Endothelial cell of umbilical vein (primary cell): ENCODE data around the gene TTC36. TPM values are rescaled to one million over a fixed set of nuclear protein-coding genes. Genes with fewer than 3 reads are reported as not detected.

Experiments used
- BruUV-seq: library from RNA; stranded (reverse); fragments of 400-500 nt; replicated peaks from 2 replicates; lab custom pipeline; 2021; lab: Mats Ljungman, UMichigan
- CTCF ChIA-PET: fragments of 300-600, 350-600 bp; sonication (Branson Sonifier 250); formaldehyde crosslinking; loops from one replicate; lab custom pipeline; 2021; ENCODE audit warnings: antibody characterized with exemption, inconsistent platforms; lab: Charles Lee
- POLR2A ChIA-PET: fragments of 300-600, 350-600 bp; sonication (Branson Sonifier 250); formaldehyde crosslinking; loops from one replicate; lab custom pipeline; 2021; ENCODE audit warnings: antibody characterized with exemption, inconsistent platforms; lab: Charles Lee
- DNase-seq: peaks from one replicate; pipeline ENCODE4 v3.0.0-alpha.2; 2011; ENCODE audit warnings: low read depth, low spot score
- FAIRE-seq: peaks from 2 replicates; lab custom pipeline; 2011; peaks lifted over from hg19 to GRCh38; lab: Jason Lieb, UNC
- H2AFZ ChIP-seq: 2 replicates; pipeline ENCODE4 v1.6.0; 2012; ENCODE audit warnings: low read depth, low read length, control low read depth, inconsistent platforms
- H3K27ac ChIP-seq: 2 replicates; pipeline ENCODE4 v1.5.1; 2011; ENCODE audit warnings: low read depth, mild to moderate bottlenecking, control low read depth, low read length, moderate library complexity; ENCODE audit not compliant: insufficient read depth
- H3K27me3 ChIP-seq, 2 experiments: 2 replicates each; pipeline versions ENCODE4 v1.6.0 to v1.6.1; 2011; ENCODE audit warnings: low read length in 2 of 2, mixed read lengths in 1 of 2; ENCODE audit not compliant: control insufficient read depth in 2 of 2, insufficient read depth in 2 of 2
- H3K36me3 ChIP-seq, 2 experiments: 2 replicates in 1 of 2; 3 replicates in 1 of 2; pipeline ENCODE4 v1.5.1; 2011; ENCODE audit warnings: low read length in 2 of 2, mild to moderate bottlenecking in 1 of 2, moderate library complexity in 1 of 2; ENCODE audit not compliant: control insufficient read depth in 2 of 2, insufficient read depth in 2 of 2; ENCODE audit errors: extremely low read depth in 1 of 2
- H3K4me1 ChIP-seq: 3 replicates; pipeline ENCODE4 v1.5.1; 2011; ENCODE audit warnings: mild to moderate bottlenecking, low read length; ENCODE audit not compliant: control insufficient read depth, insufficient read depth; ENCODE audit errors: extremely low read depth
- H3K4me2 ChIP-seq: 2 replicates; pipeline ENCODE4 v1.6.1; 2011; ENCODE audit warnings: low read length, control low read depth, mixed read lengths; ENCODE audit not compliant: insufficient read depth
- H3K4me3 ChIP-seq, 3 experiments: fragments of 200-600 bp in 1 of 3; sonication (generic), shearing (Covaris generic) in 1 of 3; replicated peaks in 1 of 3; 2 replicates each; pipeline ENCODE4 v1.5.1; 2011 to 2016; ENCODE audit warnings: control low read depth in 3 of 3, low read length in 3 of 3, mild to moderate bottlenecking in 2 of 3, inconsistent platforms in 1 of 3, low read depth in 1 of 3, moderate library complexity in 1 of 3; ENCODE audit not compliant: insufficient read depth in 1 of 3
- H3K79me2 ChIP-seq: 2 replicates; pipeline ENCODE4 v1.6.0; 2012; ENCODE audit warnings: low read length, inconsistent platforms; ENCODE audit not compliant: control insufficient read depth, insufficient read depth
- H3K9ac ChIP-seq: replicated peaks from 2 replicates; pipeline ENCODE3; 2011; ENCODE audit warnings: low read length, control low read depth; ENCODE audit not compliant: insufficient read depth; ENCODE audit errors: extremely low read depth
- H3K9me1 ChIP-seq: replicated peaks from 3 replicates; pipeline ENCODE4 v1.6.0; 2011; ENCODE audit warnings: mild to moderate bottlenecking, low read length; ENCODE audit not compliant: control insufficient read depth, insufficient read depth; ENCODE audit errors: extremely low read depth
- H3K9me3 ChIP-seq: replicated peaks from 2 replicates; pipeline ENCODE4 v1.5.1; 2012; ENCODE audit warnings: low read length, inconsistent platforms; ENCODE audit not compliant: control insufficient read depth, insufficient read depth
- H4K20me1 ChIP-seq: replicated peaks from 2 replicates; pipeline ENCODE3; 2011; ENCODE audit warnings: mild to moderate bottlenecking, low read length; ENCODE audit not compliant: control insufficient read depth, insufficient read depth; ENCODE audit errors: extremely low read depth
- EZH2 ChIP-seq: IDR thresholded peaks from 2 replicates; pipeline ENCODE4 v1.6.1; 2012; ENCODE audit warnings: borderline replicate concordance, low read depth, mild to moderate bottlenecking, moderate library complexity, low read length, inconsistent platforms; ENCODE audit not compliant: severe bottlenecking
- FOS ChIP-seq: IDR thresholded peaks from 2 replicates; pipeline ENCODE4 v1.6.1; 2011; ENCODE audit warnings: mild to moderate bottlenecking, low read length, moderate library complexity, borderline replicate concordance; ENCODE audit not compliant: insufficient read depth
- GATA2 ChIP-seq: IDR thresholded peaks from 2 replicates; pipeline ENCODE4 v1.7.0; 2011; ENCODE audit warnings: low read depth, mild to moderate bottlenecking, moderate library complexity, mixed read lengths, low read length; ENCODE audit not compliant: insufficient read length, insufficient read depth
- JUN ChIP-seq: IDR thresholded peaks from 2 replicates; pipeline ENCODE4 v1.6.1; 2011; ENCODE audit warnings: borderline replicate concordance, low read depth; ENCODE audit not compliant: insufficient read length, insufficient read depth
- MYC ChIP-seq: IDR thresholded peaks from one replicate; pipeline ENCODE4 v1.6.1; 2011; ENCODE audit warnings: mild to moderate bottlenecking, low read depth, low read length
- POLR2A ChIP-seq: IDR thresholded peaks from 2 replicates; pipeline ENCODE4 v1.6.1; 2012; ENCODE audit warnings: low read depth, mild to moderate bottlenecking, control low read depth, low read length
- POLR2AphosphoS5 ChIP-seq: IDR thresholded peaks from 2 replicates; pipeline ENCODE4 v1.6.1; 2012; ENCODE audit warnings: low read depth, mild to moderate bottlenecking, control low read depth, low read length, moderate library complexity; ENCODE audit not compliant: insufficient read depth
- dilution Hi-C: fragments of 300-500 bp; cut with MboI; formaldehyde crosslinking; loops from one replicate; pipeline ENCODE4 v1.15.0; 2019; ENCODE audit warnings: low sequenced_read_pairs; ENCODE audit not compliant: extremely low pct_ligation_motif_present
- intact Hi-C: fragments of 100-400 bp; cut with micrococcal nuclease; formaldehyde crosslinking; loops from one replicate; pipeline ENCODE4 v1.10.0; 2022
- polyA plus RNA-seq, 4 experiments: library from polyadenylated mRNA; depleted of rRNA in 3 of 4; stranded (reverse) in 3 of 4; unstranded in 1 of 4; fragments of >200 nt; gene quantifications; 2 replicates each; pipeline versions ENCODE4 v1.2.1 to v1.2.3, GENCODE V29; 2011 to 2012; ENCODE audit warnings: missing spikeins in 1 of 4
- total RNA-seq: library from RNA; stranded (reverse); gene quantifications from 2 replicates; pipeline ENCODE4 v1.2.3, GENCODE V29; 2021
- TF ChIP-seq, protein P1 (sequence below), 2 donors: IDR thresholded peaks; 1 replicate in 1 of 2; 2 replicates in 1 of 2; pipeline ENCODE4 v1.5.1; 2011; ENCODE audit warnings: low read length in 2 of 2, mild to moderate bottlenecking in 2 of 2, moderate library complexity in 2 of 2, control low read depth in 1 of 2, inconsistent platforms in 1 of 2, low read depth in 1 of 2; ENCODE audit not compliant: insufficient read depth in 1 of 2; ENCODE audit errors: extremely low read depth in 1 of 2
- TF ChIP-seq, protein P2 (sequence below): IDR thresholded peaks from 2 replicates; pipeline ENCODE4 v1.6.1; 2011; ENCODE audit not compliant: insufficient read depth, insufficient read length

The TTC36 gene
- total and polyA plus RNA-seq, 2 donors (not counting 3 experiments of a cell fraction or from before 2014, with no cell fraction given), result 0.60 TPM; not detected in 1

DNA sequence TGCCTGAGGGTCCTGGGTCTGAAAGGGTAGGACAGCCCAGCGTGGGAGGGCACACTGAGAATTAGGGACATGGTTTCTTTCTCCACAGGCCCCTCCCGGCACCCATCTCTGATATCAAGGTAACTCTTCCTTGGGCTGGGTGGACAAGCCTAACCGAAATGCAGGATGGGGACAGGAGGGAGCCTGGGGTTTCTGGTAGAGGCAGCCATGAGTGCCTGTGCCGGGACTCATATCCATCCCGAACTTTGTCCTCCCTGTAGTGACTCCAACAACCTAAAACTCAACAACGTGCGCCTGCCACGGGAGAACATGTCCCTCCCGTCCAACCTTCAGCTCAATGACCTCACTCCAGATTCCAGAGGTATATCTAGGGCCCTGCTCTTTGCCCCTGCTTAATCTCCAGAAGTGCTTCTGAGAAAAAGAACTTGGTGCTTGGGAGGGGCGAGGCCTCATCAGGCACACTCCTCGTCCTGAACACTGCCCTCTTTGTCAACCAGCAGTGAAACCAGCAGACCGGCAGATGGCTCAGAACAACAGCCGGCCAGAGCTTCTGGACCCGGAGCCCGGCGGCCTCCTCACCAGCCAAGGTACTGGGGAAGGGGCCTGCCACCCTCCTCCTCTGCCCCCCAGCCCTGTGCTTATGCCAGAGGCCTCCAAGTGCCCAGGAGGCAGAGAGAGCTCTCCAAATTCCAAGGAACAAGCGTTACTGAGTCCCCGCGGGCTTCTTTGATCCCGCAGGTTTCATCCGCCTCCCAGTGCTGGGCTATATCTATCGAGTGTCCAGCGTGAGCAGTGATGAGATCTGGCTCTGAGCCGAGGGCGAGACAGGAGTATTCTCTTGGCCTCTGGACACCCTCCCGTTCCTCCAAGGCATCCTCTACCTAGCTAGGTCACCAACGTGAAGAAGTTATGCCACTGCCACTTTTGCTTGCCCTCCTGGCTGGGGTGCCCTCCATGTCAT lies 6.8 kb downstream of the TTC36 start:
- no peaks in the 10 kb centered on the region for H4K20me1 ChIP-seq
- peaks cover 0 to 2% of the 10 kb centered on the region in 2 experiments for H3K36me3 ChIP-seq
- dilution Hi-C loops, result no loop called here
- CTCF ChIA-PET, result interaction anchor here (0.9 kb wide), 1 partner anchor 46 kb away, joined by 4 read pairs; no protein-coding TSS in a partner anchor
- peaks cover 10% of the 10 kb centered on the region for H3K4me1 ChIP-seq
- no peak overlapping the region for H3K9ac ChIP-seq
- FAIRE-seq, result no peak
- H3K4me3 ChIP-seq, result no peak overlapping the region
- H3K27ac ChIP-seq, result no peak overlapping the region
- no peak overlapping the region for H3K4me2 ChIP-seq
- DNase-seq, result no peak
- intact Hi-C loops, result no loop called here
- no peaks in the 10 kb centered on the region for H3K9me3 ChIP-seq
- no peaks in the 10 kb centered on the region for H3K9me1 ChIP-seq
- BruUV-seq, result no TSS peak
- no peaks in the 10 kb centered on the region for H3K79me2 ChIP-seq
- POLR2A ChIA-PET, result no interaction called here
- TF ChIP-seq GATA2 (no peak), MYC (no peak), FOS (no peak), POLR2A (no peak), POLR2AphosphoS5 (no peak), JUN (no peak), EZH2 (no peak)
- TF ChIP-seq, protein P1, sequence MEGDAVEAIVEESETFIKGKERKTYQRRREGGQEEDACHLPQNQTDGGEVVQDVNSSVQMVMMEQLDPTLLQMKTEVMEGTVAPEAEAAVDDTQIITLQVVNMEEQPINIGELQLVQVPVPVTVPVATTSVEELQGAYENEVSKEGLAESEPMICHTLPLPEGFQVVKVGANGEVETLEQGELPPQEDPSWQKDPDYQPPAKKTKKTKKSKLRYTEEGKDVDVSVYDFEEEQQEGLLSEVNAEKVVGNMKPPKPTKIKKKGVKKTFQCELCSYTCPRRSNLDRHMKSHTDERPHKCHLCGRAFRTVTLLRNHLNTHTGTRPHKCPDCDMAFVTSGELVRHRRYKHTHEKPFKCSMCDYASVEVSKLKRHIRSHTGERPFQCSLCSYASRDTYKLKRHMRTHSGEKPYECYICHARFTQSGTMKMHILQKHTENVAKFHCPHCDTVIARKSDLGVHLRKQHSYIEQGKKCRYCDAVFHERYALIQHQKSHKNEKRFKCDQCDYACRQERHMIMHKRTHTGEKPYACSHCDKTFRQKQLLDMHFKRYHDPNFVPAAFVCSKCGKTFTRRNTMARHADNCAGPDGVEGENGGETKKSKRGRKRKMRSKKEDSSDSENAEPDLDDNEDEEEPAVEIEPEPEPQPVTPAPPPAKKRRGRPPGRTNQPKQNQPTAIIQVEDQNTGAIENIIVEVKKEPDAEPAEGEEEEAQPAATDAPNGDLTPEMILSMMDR (IDR thresholded peaks at IDR 0.05; ENCODE audit: extremely low read depth in 1 of 2, insufficient read depth in 1 of 2, low read depth in 1 of 2, low read length in 2 of 2), result no peak
- TF ChIP-seq, protein P2, sequence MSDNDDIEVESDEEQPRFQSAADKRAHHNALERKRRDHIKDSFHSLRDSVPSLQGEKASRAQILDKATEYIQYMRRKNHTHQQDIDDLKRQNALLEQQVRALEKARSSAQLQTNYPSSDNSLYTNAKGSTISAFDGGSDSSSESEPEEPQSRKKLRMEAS, result no peak
- H3K27me3 ChIP-seq, result no peaks in the 10 kb centered on the region
- H2AFZ ChIP-seq, result no peak overlapping the region
